DND-41 (cell line): ENCODE data around the gene HSPA12A.

Experiments used
- ATAC-seq: fragments of 200-7000 bp; cut with Tn5 transposase; 3 replicates; pipeline ENCODE4 v1.9.1; 2021; ENCODE audit warnings: low read depth; ENCODE audit not compliant: insufficient read depth
- DNase-seq: peaks from one replicate; pipeline ENCODE4 v3.0.0-alpha.2; 2020
- H2AFZ ChIP-seq: 2 replicates; pipeline ENCODE4 v1.6.0; 2012; ENCODE audit warnings: low read depth, low read length
- H3K27ac ChIP-seq: 2 replicates; pipeline ENCODE4 v1.5.1; 2012; ENCODE audit warnings: low read length, inconsistent platforms
- H3K27me3 ChIP-seq: fragments of 200-600 bp; sonication (generic); 2 replicates; pipeline ENCODE4 v1.6.0; 2012; ENCODE audit warnings: low read length, mild to moderate bottlenecking, inconsistent platforms; ENCODE audit not compliant: insufficient read depth, poor library complexity
- H3K36me3 ChIP-seq: 2 replicates; pipeline ENCODE4 v1.5.1; 2012; ENCODE audit warnings: low read length, inconsistent platforms; ENCODE audit not compliant: insufficient read depth
- H3K4me1 ChIP-seq: 2 replicates; pipeline ENCODE4 v1.5.1; 2012; ENCODE audit warnings: mild to moderate bottlenecking, low read length; ENCODE audit not compliant: insufficient read depth
- H3K4me2 ChIP-seq: 2 replicates; pipeline ENCODE4 v1.6.0; 2012; ENCODE audit warnings: mild to moderate bottlenecking, moderate library complexity, low read length, inconsistent platforms; ENCODE audit not compliant: insufficient read depth
- H3K4me3 ChIP-seq, 2 experiments: fragments of 200-600 bp in 1 of 2; shearing (Covaris generic) in 1 of 2; 2 replicates each; pipeline ENCODE4 v1.5.1; 2012 to 2016; ENCODE audit warnings: inconsistent platforms in 2 of 2, low read length in 2 of 2, mild to moderate bottlenecking in 2 of 2, low read depth in 1 of 2, moderate library complexity in 1 of 2
- H3K79me2 ChIP-seq: 2 replicates; pipeline ENCODE4 v1.6.0; 2012; ENCODE audit warnings: low read length, inconsistent platforms; ENCODE audit not compliant: insufficient read depth
- H3K9ac ChIP-seq: 2 replicates; pipeline ENCODE4 v1.6.0; 2012; ENCODE audit warnings: low read depth, mild to moderate bottlenecking, inconsistent platforms, low read length, moderate library complexity
- H3K9me3 ChIP-seq: 2 replicates; pipeline ENCODE4 v1.5.1; 2012; ENCODE audit warnings: low read length, moderate library complexity, mild to moderate bottlenecking, inconsistent platforms; ENCODE audit not compliant: insufficient read depth, severe bottlenecking
- H4K20me1 ChIP-seq: 2 replicates; pipeline ENCODE4 v1.6.0; 2012; ENCODE audit warnings: low read length; ENCODE audit not compliant: insufficient read depth
- EZH2 ChIP-seq: IDR thresholded peaks from 3 replicates; pipeline ENCODE4 v1.6.1; 2012; ENCODE audit warnings: borderline replicate concordance, low read depth, mild to moderate bottlenecking, moderate library complexity, low read length, inconsistent platforms; ENCODE audit not compliant: severe bottlenecking
- TF ChIP-seq, protein P1 (sequence below): IDR thresholded peaks from 2 replicates; pipeline ENCODE4 v1.5.1; 2012; ENCODE audit warnings: borderline replicate concordance, low read length, moderate library complexity, mild to moderate bottlenecking; ENCODE audit not compliant: poor library complexity, severe bottlenecking; ENCODE audit errors: extremely low read depth

Gene HSPA12A

DNA sequence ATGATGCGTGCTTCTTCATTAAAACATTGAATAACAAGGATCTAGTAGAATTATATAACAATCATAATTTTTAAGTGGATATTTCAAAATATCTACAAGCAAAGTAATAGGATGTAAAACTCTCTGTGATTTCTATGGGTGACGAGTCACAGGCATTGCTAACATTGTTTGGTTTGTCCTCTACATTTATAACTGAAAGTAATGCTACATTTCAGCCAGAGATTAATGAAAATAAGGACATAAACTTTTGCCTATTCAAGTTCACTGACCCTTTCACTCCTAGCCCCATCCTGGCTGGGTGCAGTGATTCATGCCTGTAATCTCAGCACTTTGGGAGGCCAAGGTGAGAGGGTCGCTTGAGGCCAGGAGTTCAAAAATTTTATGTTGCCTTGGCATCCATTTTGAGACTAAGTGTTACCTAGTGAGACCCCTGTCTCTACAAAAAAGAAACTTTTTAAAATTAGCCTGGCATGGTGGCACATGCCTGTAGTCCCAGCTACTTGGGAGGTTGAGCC lies 38.4 kb upstream of the HSPA12A start:
- no peak for TF ChIP-seq EZH2
- TF ChIP-seq, protein P1, sequence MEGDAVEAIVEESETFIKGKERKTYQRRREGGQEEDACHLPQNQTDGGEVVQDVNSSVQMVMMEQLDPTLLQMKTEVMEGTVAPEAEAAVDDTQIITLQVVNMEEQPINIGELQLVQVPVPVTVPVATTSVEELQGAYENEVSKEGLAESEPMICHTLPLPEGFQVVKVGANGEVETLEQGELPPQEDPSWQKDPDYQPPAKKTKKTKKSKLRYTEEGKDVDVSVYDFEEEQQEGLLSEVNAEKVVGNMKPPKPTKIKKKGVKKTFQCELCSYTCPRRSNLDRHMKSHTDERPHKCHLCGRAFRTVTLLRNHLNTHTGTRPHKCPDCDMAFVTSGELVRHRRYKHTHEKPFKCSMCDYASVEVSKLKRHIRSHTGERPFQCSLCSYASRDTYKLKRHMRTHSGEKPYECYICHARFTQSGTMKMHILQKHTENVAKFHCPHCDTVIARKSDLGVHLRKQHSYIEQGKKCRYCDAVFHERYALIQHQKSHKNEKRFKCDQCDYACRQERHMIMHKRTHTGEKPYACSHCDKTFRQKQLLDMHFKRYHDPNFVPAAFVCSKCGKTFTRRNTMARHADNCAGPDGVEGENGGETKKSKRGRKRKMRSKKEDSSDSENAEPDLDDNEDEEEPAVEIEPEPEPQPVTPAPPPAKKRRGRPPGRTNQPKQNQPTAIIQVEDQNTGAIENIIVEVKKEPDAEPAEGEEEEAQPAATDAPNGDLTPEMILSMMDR = no peak
- no peaks in the 10 kb centered on the region for H3K36me3 ChIP-seq
- no peaks in the 10 kb centered on the region for H3K79me2 ChIP-seq
- H3K27ac ChIP-seq = no peak overlapping the region
- DNase-seq (no peak), ATAC-seq (no peak)
- no peak overlapping the region for H2AFZ ChIP-seq
- H3K4me1 ChIP-seq = no peaks in the 10 kb centered on the region
- no peaks in the 10 kb centered on the region for H4K20me1 ChIP-seq
- no peaks in the 10 kb centered on the region for H3K9me3 ChIP-seq
- H3K4me3 ChIP-seq = no peak overlapping the region
- H3K4me2 ChIP-seq = no peak overlapping the region
- no peaks in the 10 kb centered on the region for H3K27me3 ChIP-seq
- no peak overlapping the region for H3K9ac ChIP-seq

DNA sequence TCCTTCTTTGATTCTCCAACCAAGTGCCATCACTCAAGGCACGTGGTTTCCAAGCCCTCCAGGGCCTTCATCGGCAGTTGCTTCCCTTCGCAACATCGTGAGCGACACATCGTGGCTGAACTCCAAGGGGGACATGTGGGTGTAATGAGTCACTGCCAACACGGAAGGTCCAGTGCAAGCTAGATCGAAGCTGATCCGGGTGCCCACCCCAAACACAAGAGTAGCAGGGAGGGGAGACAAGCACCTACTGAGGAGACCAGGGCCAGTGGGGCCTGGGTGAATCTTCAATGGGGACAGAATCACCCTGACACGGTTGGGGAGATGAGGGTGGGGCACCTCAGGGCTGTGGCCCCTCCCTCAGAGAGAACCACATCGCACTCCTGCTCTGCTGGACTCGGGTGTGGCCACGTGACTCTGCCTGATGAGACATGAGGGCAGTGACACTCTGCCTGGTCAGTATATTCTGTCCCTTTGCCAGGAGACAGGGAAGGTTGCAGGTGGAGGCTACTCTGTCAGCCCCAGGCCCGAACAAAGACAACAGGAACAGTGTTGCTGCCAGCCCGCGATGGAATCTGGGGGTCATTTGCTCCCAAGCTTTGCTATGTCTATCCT lies 36.8 kb upstream of the HSPA12A start:
- Histone ChIP-seq H3K79me2 (no peaks in the 10 kb centered on the region), H4K20me1 (no peaks in the 10 kb centered on the region), H3K4me3 (no peak overlapping the region), H3K4me2 (no peak overlapping the region), H3K4me1 (no peaks in the 10 kb centered on the region), H3K36me3 (no peaks in the 10 kb centered on the region), H3K9ac (no peak overlapping the region), H3K9me3 (no peaks in the 10 kb centered on the region), H2AFZ (no peak overlapping the region), H3K27ac (no peak overlapping the region), H3K27me3 (no peaks in the 10 kb centered on the region)
- ATAC-seq (no peak), DNase-seq (no peak)
- TF ChIP-seq EZH2 = no peak
- TF ChIP-seq, protein P1 = no peak

DNA sequence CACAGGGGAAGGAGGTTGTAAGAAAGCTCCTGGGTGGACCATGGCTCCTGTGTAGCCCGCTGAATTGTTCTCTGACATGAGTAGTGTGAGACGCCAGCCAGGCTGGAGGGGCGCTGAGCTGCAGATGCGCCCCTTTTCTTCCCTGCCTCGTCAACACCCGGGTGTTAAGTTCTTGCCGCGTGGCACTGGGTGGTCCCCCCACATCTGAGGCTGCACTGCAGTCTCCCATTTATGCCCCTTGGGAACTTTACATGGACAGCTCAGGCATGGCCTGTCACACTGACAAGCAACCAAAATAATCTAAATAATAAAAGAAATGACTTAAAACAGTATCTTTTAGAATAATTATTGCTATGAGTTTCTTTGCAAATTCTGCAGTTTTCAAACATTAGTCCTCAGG lies 34.6 kb upstream of the HSPA12A start:
- Histone ChIP-seq H3K27me3 (no peaks in the 10 kb centered on the region), H3K9ac (no peak overlapping the region), H3K79me2 (no peaks in the 10 kb centered on the region), H3K27ac (no peak overlapping the region), H2AFZ (no peak overlapping the region), H4K20me1 (no peaks in the 10 kb centered on the region), H3K4me3 (no peak overlapping the region), H3K9me3 (no peaks in the 10 kb centered on the region), H3K4me2 (no peak overlapping the region), H3K4me1 (no peaks in the 10 kb centered on the region), H3K36me3 (no peaks in the 10 kb centered on the region)
- DNase-seq (no peak), ATAC-seq (no peak)
- no peak for TF ChIP-seq EZH2

DNA sequence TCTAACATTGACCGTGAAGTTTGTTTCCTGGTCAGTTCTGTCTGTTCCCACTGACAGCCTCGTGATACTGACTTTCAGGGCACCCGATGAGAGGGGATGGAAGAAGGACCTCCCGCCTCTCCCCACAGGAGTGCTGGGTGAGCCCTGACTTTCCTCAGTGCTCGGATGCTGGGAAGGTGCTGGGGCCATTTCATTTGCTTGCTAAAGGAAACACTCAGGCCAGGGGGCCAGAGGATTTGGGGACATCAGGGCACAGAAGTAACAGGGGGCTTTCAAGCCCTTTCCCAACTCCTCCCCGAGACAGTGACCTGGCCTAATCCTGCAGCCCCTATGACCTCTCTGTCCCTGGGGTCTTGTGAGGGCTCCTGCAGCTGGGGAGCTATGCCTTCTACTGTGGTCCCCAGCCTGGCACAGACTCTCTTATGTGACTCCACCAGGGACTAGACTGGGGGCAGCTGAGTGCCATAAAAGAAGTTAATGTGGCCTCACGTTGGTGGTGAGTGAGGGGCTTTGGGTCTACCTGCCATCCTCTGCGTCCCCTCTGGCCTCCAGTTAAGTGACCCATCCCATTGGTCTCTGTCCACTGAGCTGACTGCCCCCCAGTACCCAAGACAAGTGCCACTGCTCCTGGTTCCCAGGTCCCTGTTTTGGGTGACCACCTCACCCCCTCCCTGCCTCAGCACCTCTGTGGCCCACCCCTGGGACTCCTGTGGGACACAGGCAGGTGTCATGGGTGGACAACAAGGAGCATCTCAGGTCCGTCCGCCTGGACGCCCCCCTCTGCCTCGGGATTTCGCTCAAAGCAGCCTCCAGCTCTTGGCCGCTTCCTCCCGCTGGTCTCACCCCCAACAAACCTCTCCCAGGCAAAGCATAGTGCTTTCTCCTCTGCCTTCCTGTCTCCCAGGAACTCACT lies 33.4 kb upstream of the HSPA12A start:
- Histone ChIP-seq H3K27ac (no peak overlapping the region), H3K79me2 (no peaks in the 10 kb centered on the region), H3K4me2 (no peak overlapping the region), H3K9me3 (no peaks in the 10 kb centered on the region), H4K20me1 (no peaks in the 10 kb centered on the region), H3K36me3 (no peaks in the 10 kb centered on the region), H3K4me1 (no peaks in the 10 kb centered on the region), H3K4me3 (no peak overlapping the region), H3K9ac (no peak overlapping the region), H2AFZ (no peak overlapping the region), H3K27me3 (no peaks in the 10 kb centered on the region)
- no peak for ATAC-seq
- no peak for DNase-seq
- TF ChIP-seq, protein P1 = no peak
- no peak for TF ChIP-seq EZH2
